Measurements from ENCODE around the gene KLF18. TPM values are rescaled to one million over a fixed set of nuclear protein-coding genes. Genes with fewer than 3 reads are reported as not detected.

The KLF18 gene
- total RNA-seq, result not detected

DNA sequence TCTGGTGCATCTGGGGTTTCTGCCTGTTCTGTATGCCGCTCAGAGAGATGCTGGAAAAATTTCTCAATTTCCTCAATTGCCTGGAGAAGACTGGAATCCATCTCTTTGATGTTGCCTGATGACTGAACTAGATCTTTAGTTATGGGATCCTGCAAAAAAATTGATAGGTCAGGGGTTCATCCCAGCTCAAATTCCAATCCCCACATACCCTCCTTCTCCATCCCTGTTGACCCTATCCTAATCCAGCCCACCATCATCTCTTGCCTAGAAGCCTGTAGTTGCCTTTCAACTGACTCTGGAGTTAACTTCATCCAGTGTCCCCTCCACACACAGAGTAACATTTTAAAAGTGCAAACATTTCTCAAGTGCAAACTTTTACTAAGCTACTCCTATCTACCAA, at the start of gene KLF18:
Gene KLF18, minus strand, starts transcription at position 101 of the 400 bp plus-strand sequence. Its CDS starts 0 bp downstream, at position 101.
- intact Hi-C loops (cut with DNase I), result no loop called here
- Histone ChIP-seq H3K27ac (no peak within 1 kb of the TSS), H3K36me3 (no peaks in the 10 kb centered on the region), H3K27me3 (no peaks in the 10 kb centered on the region), H3K9me3 (peaks cover 9% of the 10 kb centered on the region), H3K4me1 (no peaks in the 10 kb centered on the region), H3K4me3 (no peak within 1 kb of the TSS)
- DNase-seq (ENCODE audit: extremely low spot score in 2 of 2), result no peak
- TF ChIP-seq, protein P1, sequence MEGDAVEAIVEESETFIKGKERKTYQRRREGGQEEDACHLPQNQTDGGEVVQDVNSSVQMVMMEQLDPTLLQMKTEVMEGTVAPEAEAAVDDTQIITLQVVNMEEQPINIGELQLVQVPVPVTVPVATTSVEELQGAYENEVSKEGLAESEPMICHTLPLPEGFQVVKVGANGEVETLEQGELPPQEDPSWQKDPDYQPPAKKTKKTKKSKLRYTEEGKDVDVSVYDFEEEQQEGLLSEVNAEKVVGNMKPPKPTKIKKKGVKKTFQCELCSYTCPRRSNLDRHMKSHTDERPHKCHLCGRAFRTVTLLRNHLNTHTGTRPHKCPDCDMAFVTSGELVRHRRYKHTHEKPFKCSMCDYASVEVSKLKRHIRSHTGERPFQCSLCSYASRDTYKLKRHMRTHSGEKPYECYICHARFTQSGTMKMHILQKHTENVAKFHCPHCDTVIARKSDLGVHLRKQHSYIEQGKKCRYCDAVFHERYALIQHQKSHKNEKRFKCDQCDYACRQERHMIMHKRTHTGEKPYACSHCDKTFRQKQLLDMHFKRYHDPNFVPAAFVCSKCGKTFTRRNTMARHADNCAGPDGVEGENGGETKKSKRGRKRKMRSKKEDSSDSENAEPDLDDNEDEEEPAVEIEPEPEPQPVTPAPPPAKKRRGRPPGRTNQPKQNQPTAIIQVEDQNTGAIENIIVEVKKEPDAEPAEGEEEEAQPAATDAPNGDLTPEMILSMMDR (IDR thresholded peaks at IDR 0.05), result no peak
- no peak for TF ChIP-seq POLR2A (IDR thresholded peaks at IDR 0.05)
- no peak for TF ChIP-seq POLR2AphosphoS5 (IDR thresholded peaks at IDR 0.05; ENCODE audit: insufficient read depth in 1 of 2, low read depth in 1 of 2)

DNA sequence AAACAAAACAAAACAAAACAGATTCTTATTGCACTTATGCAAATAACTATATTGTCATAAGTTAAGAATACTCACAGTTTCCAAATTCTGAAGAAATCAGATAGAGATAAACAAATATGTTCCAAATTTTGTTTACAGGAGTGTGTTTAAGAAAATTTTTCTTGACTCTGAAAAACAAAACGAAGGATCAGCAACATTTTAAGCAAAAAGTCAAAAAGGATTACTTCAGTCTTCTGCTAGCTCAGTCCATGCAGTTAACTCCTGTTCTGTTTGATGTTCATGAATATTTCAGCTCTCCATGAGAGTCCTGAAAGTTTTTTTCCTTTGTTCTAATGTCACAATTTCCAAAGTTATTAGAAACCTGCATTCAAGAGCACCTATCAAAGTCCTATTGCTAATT, 33.2 kb upstream of the KLF18 start:
- TF ChIP-seq POLR2AphosphoS5 (IDR thresholded peaks at IDR 0.05; ENCODE audit: insufficient read depth in 1 of 2, low read depth in 1 of 2) (no peak), POLR2A (IDR thresholded peaks at IDR 0.05) (no peak)
- TF ChIP-seq, protein P1 (IDR thresholded peaks at IDR 0.05), result no peak
- no peak overlapping the region for H3K4me3 ChIP-seq
- H3K27me3 ChIP-seq, result no peaks in the 10 kb centered on the region
- no peak for DNase-seq (ENCODE audit: extremely low spot score in 2 of 2)
- H3K36me3 ChIP-seq, result no peaks in the 10 kb centered on the region
- H3K4me1 ChIP-seq, result no peaks in the 10 kb centered on the region
- H3K27ac ChIP-seq, result no peak overlapping the region
- intact Hi-C loops (cut with DNase I), result no loop called here
- H3K9me3 ChIP-seq, result no peaks in the 10 kb centered on the region

DNA sequence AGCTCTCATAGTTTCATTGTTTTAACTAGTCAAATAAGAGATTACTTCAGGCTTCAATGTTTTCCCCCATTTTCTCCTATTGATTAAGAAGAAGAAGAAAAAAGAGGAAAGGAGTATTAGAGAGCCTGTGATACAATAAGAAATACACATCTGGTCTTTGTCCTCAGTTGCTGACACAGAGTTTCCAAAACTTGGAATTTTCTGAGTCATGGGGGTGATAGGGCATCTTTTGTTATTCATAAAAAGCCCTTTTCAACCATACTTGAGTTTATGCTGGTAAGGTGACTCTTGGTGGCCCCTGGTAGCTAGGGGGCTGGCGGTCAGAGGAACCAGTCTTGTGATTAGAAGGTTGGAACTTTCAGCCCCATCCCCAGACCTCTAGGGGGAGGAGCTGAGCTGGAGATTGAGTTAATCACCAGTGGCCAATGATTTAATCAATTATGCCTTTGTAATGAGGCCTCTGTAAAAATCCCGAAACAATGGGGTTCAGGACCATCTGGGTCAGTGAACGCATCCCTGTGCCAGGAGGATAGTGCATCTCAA, 28.9 kb upstream of the KLF18 start:
- no peaks in the 10 kb centered on the region for H3K27me3 ChIP-seq
- H3K4me3 ChIP-seq, result no peak overlapping the region
- no peaks in the 10 kb centered on the region for H3K36me3 ChIP-seq
- H3K27ac ChIP-seq, result no peak overlapping the region
- intact Hi-C loops (cut with DNase I), result no loop called here
- TF ChIP-seq, protein P1 (IDR thresholded peaks at IDR 0.05), result no peak
- TF ChIP-seq POLR2A (IDR thresholded peaks at IDR 0.05), result no peak
- TF ChIP-seq POLR2AphosphoS5 (IDR thresholded peaks at IDR 0.05; ENCODE audit: insufficient read depth in 1 of 2, low read depth in 1 of 2), result no peak
- H3K9me3 ChIP-seq, result no peaks in the 10 kb centered on the region
- no peak for DNase-seq (ENCODE audit: extremely low spot score in 2 of 2)
- no peaks in the 10 kb centered on the region for H3K4me1 ChIP-seq

DNA sequence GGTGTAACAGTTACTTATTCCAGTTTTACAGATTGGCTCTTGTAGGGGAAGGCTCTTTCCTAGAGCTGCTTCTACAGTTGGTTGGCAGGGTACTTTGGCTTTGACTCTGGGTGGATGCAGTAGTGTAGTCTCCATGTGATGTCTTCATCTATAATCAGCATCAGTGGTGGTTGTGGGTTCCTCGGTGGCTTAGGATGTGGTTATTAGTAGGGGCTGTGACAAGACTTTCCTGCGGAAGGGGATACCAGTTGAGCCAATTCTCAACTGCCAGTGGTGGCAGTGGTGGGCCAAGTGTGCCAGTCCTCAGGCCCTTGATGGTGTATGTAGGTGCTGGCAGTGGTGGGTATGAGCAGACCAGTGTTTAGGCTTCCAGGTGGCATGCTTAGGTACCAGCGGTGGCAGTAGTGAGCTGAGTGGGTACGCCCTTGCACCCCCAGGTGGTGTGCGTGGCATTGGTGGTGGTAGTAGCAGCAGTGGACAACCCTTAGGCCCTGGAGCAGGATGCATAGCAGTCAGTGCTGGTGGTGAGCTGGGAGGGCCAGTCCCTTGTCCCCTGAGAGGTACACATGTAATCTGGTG, 27.2 kb upstream of the KLF18 start:
- DNase-seq (ENCODE audit: extremely low spot score in 2 of 2), result no peak
- Histone ChIP-seq H3K4me1 (no peaks in the 10 kb centered on the region), H3K4me3 (no peak overlapping the region), H3K36me3 (no peaks in the 10 kb centered on the region), H3K9me3 (no peaks in the 10 kb centered on the region), H3K27me3 (no peaks in the 10 kb centered on the region), H3K27ac (no peak overlapping the region)
- TF ChIP-seq POLR2A (IDR thresholded peaks at IDR 0.05) (no peak), POLR2AphosphoS5 (IDR thresholded peaks at IDR 0.05; ENCODE audit: insufficient read depth in 1 of 2, low read depth in 1 of 2) (no peak)
- TF ChIP-seq, protein P1 (IDR thresholded peaks at IDR 0.05), result no peak
- intact Hi-C loops (cut with DNase I), result no loop called here

- no peaks in the 10 kb centered on the region for H3K4me1 ChIP-seq
These were observed 20.1 kb upstream of the KLF18 start for GRCh38 chr1:44161546-44161945.

More at GRCh38 chr1:44161546-44161945, 20.1 kb upstream of the KLF18 start:
- no peak overlapping the region for H3K4me3 ChIP-seq
- no peaks in the 10 kb centered on the region for H3K27me3 ChIP-seq
- no peaks in the 10 kb centered on the region for H3K9me3 ChIP-seq
- intact Hi-C loops (cut with DNase I), result no loop called here
- no peak for DNase-seq (ENCODE audit: extremely low spot score in 2 of 2)
- TF ChIP-seq POLR2A (IDR thresholded peaks at IDR 0.05), result no peak
- no peak for TF ChIP-seq POLR2AphosphoS5 (IDR thresholded peaks at IDR 0.05; ENCODE audit: insufficient read depth in 1 of 2, low read depth in 1 of 2)
- TF ChIP-seq, protein P1 (IDR thresholded peaks at IDR 0.05), result no peak
- H3K27ac ChIP-seq, result no peak overlapping the region
- no peaks in the 10 kb centered on the region for H3K36me3 ChIP-seq

All from vagina (tissue), 2 donors.